ENCODE measurements around the gene ANKHD1. TPM values are rescaled to one million over a fixed set of nuclear protein-coding genes. Genes with fewer than 3 reads are reported as not detected.

Gene ANKHD1
- total RNA-seq, 2 donors from 2014 or later = 223 to 228 TPM

GRCh38 chr5:140556438-140556837, 154.8 kb downstream of the ANKHD1 start:
- ATAC-seq (peak; percentile 35), DNase-seq (no peak)
- H3K9me3 ChIP-seq (ENCODE audit: control insufficient read depth, low read length, poor library complexity, severe bottlenecking) = no peaks in the 10 kb centered on the region
- H3K4me1 Mint-ChIP-seq = peaks cover 64% of the 10 kb centered on the region
- peaks cover 3% of the 10 kb centered on the region for H3K36me3 Mint-ChIP-seq (ENCODE audit: low read depth)
- peak overlapping the region; percentile 95 for H3K27ac Mint-ChIP-seq
- peak overlapping the region; percentile 92 for H3K4me3 Mint-ChIP-seq
- H3K27me3 Mint-ChIP-seq = no peaks in the 10 kb centered on the region

GRCh38 chr5:140557136-140557805, 155.6 kb downstream of the ANKHD1 start, which contains the start of gene SRA1:
TSS of gene SRA1 (minus strand) at chr5:140557473. CDS start at chr5:140557452, 21 bp downstream.
- peaks cover 64% of the 10 kb centered on the region for H3K4me1 Mint-ChIP-seq

DNA sequence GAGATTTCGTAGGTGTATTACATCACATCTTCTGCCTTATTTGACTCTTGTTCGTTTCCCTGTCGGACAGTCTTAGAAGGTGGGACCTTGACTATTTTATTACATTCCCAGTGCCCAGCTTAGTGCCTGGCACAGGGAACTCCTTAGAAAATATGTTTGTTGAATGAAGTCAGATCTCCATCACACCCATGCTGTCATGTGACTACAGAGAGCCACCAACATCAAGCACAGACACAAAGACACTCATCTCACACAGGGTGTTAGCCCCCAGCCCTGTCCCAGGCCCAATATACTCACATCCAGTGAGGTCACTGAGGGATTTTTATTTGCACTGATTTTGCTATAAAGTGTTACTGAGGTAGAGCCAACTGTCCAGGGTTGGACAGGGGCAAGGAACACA, 156.3 kb downstream of the ANKHD1 start:
- no peak for DNase-seq
- H3K4me3 Mint-ChIP-seq = peak overlapping the region; percentile 92
- H3K27me3 Mint-ChIP-seq = no peaks in the 10 kb centered on the region
- H3K9me3 ChIP-seq (ENCODE audit: control insufficient read depth, low read length, poor library complexity, severe bottlenecking) = no peaks in the 10 kb centered on the region
- peaks cover 3% of the 10 kb centered on the region for H3K36me3 Mint-ChIP-seq (ENCODE audit: low read depth)
- no peak for ATAC-seq
- peaks cover 66% of the 10 kb centered on the region for H3K4me1 Mint-ChIP-seq
- H3K27ac Mint-ChIP-seq = peak overlapping the region; percentile 95

More at GRCh38 chr5:140557136-140557805, 155.6 kb downstream of the ANKHD1 start, which contains the start of gene SRA1:
- Mint-ChIP-seq H3K27me3 (no peaks in the 10 kb centered on the region), H3K4me3 (peak within 1 kb of the TSS; percentile 92), H3K27ac (peak within 1 kb of the TSS; percentile 95), H3K36me3 (ENCODE audit: low read depth) (peaks cover 3% of the 10 kb centered on the region)
- ATAC-seq (peak; percentile 91), DNase-seq (peak; percentile 63 to 75 (median 73))
- no peaks in the 10 kb centered on the region for H3K9me3 ChIP-seq (ENCODE audit: control insufficient read depth, low read length, poor library complexity, severe bottlenecking)

DNA sequence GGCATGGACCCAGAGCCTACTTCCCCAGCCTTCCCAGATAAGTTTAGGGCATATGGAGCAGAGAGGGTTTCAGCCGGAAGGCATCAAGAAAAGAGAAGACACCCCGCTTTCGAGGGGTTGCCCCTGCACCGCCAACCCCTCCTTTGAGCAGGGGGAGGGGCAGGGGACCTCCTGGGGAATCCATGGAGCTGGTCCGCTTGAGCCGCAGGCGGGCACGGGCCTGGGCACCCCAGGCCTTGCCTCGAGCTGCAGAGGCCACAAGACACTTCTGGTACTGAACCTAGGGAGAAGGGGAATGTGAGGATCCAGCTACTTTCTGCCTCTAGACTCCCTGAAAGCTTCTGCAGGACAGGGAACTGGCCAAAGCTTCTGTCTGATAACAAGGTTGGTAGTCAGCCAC, 156.9 kb downstream of the ANKHD1 start:
- H3K27me3 Mint-ChIP-seq = no peaks in the 10 kb centered on the region
- H3K4me1 Mint-ChIP-seq = peaks cover 63% of the 10 kb centered on the region
- DNase-seq (no peak), ATAC-seq (no peak)
- H3K36me3 Mint-ChIP-seq (ENCODE audit: low read depth) = no peaks in the 10 kb centered on the region
- H3K4me3 Mint-ChIP-seq = no peak overlapping the region
- H3K27ac Mint-ChIP-seq = peak overlapping the region; percentile 95
- H3K9me3 ChIP-seq (ENCODE audit: control insufficient read depth, low read length, poor library complexity, severe bottlenecking) = no peaks in the 10 kb centered on the region

- no peak for DNase-seq
- ATAC-seq = no peak
These were observed 158.6 kb downstream of the ANKHD1 start for GRCh38 chr5:140560227-140560626.

DNA sequence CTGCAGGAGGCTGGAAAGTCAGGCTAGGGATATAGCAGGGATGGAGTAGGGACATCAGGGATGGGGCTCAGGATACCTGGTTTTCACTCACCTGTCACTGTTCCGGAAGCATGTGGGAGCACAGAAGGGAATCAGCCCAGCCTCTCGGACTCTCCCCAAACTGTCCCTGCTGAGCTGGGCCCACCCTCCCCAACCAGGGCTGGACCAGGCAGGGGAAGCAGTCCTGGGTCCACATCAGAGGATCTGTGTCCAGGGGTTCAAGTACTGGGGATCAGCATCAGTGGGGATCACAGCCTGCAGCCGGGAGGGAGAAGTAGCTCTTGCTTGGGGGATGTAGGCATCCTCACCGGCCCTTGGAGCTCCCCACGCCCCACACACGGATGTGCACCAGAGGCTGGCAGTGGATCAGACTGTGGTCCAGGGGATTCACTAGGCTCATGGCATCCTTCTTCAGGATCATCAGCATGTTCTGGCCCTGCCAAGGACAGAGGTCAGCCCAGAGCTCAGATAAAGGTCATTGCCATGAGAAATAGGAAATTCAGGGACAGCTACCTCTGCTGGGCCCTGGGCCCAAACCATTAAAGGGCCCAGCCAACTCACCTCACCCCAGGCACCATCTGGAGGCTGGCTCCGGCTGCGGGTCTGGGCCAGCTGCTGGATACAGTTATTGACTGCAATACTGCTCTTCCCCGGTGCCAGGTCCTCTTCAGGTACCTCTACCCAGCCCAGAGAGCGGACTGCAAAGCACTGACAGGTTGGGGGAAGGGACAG, 160.3 kb downstream of the ANKHD1 start:
- H3K27me3 Mint-ChIP-seq = no peaks in the 10 kb centered on the region
- H3K4me3 Mint-ChIP-seq = peak overlapping the region; percentile 53
- peak overlapping the region; percentile 99 for H3K27ac Mint-ChIP-seq
- H3K4me1 Mint-ChIP-seq = peaks cover 53% of the 10 kb centered on the region
- peaks cover 6% of the 10 kb centered on the region for H3K36me3 Mint-ChIP-seq (ENCODE audit: low read depth)
- no peak for ATAC-seq
- DNase-seq = no peak
- H3K9me3 ChIP-seq (ENCODE audit: control insufficient read depth, low read length, poor library complexity, severe bottlenecking) = no peaks in the 10 kb centered on the region

More at GRCh38 chr5:140560227-140560626, 158.6 kb downstream of the ANKHD1 start:
- Mint-ChIP-seq H3K4me3 (no peak overlapping the region), H3K27ac (no peak overlapping the region), H3K4me1 (peaks cover 57% of the 10 kb centered on the region), H3K36me3 (ENCODE audit: low read depth) (no peaks in the 10 kb centered on the region), H3K27me3 (no peaks in the 10 kb centered on the region)
- H3K9me3 ChIP-seq (ENCODE audit: control insufficient read depth, low read length, poor library complexity, severe bottlenecking) = no peaks in the 10 kb centered on the region

GRCh38 chr5:140563596-140563995, 162.0 kb downstream of the ANKHD1 start:
- no peaks in the 10 kb centered on the region for H3K9me3 ChIP-seq (ENCODE audit: control insufficient read depth, low read length, poor library complexity, severe bottlenecking)
- Mint-ChIP-seq H3K4me3 (peak overlapping the region; percentile 95), H3K36me3 (ENCODE audit: low read depth) (peaks cover 13% of the 10 kb centered on the region), H3K27me3 (no peaks in the 10 kb centered on the region), H3K27ac (peak overlapping the region; percentile 99), H3K4me1 (peaks cover 50% of the 10 kb centered on the region)
- no peak for DNase-seq
- no peak for ATAC-seq

- ATAC-seq = peak; percentile 89
- DNase-seq = peak; percentile 90 to 97 (median 94)
- Mint-ChIP-seq H3K27ac (peak within 1 kb of the TSS; percentile 99), H3K4me3 (peak within 1 kb of the TSS; percentile 95), H3K4me1 (peaks cover 52% of the 10 kb centered on the region), H3K36me3 (ENCODE audit: low read depth) (peaks cover 13% of the 10 kb centered on the region), H3K27me3 (no peaks in the 10 kb centered on the region)
- H3K9me3 ChIP-seq (ENCODE audit: control insufficient read depth, low read length, poor library complexity, severe bottlenecking) = no peaks in the 10 kb centered on the region
These were observed 162.8 kb downstream of the ANKHD1 start, which contains the start of the genes APBB3 and SLC35A4 for GRCh38 chr5:140564196-140565023. TSS of gene APBB3 (minus strand) at chr5:140564598. CDS start at chr5:140564245, 353 bp downstream. TSS of gene SLC35A4 (plus strand) at chr5:140564828. CDS start at chr5:140567170, 2,342 bp downstream.

DNA sequence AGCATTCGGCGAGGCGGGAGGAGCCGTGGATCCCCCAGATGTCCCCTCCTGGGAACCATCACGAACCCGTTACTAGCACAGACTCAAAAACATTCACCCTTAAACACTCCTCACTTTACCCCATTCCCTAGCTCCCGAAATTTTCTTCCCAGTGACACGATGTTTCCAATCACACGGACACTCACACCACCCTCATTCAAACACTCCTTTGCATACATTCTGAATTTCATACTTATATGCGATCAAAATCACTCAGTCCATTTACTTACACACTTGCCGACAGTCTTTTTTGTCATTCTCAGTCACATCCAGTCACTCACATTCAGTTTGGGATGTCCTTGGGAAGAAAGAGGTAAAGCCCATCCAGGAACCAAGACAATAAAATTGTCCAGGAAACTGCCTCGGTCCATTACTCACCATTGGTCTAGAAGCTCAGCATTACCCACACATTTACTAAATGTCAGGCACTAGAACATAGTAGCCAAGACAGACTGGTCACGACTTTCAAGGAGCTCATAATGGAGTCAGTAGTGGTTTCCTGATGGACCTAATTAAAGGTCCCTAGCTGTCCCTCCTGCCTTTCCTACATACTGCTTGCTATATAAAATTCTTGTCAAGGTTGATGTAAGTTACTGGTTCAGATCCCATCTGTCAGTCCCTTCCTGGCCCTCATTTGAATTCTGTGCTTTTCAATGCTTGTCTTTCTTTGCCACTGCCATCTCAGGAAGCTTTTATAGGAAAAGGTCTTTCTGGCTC, 163.6 kb downstream of the ANKHD1 start:
- Mint-ChIP-seq H3K27me3 (no peaks in the 10 kb centered on the region), H3K36me3 (ENCODE audit: low read depth) (peaks cover 13% of the 10 kb centered on the region), H3K4me1 (peaks cover 49% of the 10 kb centered on the region), H3K27ac (peak overlapping the region; percentile 99), H3K4me3 (peak overlapping the region; percentile 95)
- DNase-seq (no peak), ATAC-seq (peak; percentile 0)
- no peaks in the 10 kb centered on the region for H3K9me3 ChIP-seq (ENCODE audit: control insufficient read depth, low read length, poor library complexity, severe bottlenecking)

DNA sequence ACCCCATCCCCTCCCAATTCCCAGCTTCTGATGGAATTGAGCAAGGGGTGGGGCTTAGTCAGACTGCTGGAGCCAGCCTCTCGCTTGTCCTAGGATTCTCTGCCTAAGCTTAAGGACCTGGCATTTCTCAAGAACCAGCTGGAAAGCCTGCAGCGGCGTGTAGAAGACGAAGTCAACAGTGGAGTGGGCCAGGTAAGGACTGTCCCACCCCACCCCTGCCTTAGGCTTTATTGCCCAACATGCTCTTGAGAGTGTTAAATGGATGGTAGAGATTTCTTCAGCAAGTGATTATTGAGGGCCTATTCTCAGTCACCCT, 164.1 kb downstream of the ANKHD1 start:
- peak overlapping the region; percentile 95 for H3K4me3 Mint-ChIP-seq
- no peaks in the 10 kb centered on the region for H3K9me3 ChIP-seq (ENCODE audit: control insufficient read depth, low read length, poor library complexity, severe bottlenecking)
- H3K27ac Mint-ChIP-seq = peak overlapping the region; percentile 99
- H3K4me1 Mint-ChIP-seq = peaks cover 49% of the 10 kb centered on the region
- ATAC-seq = no peak
- peaks cover 13% of the 10 kb centered on the region for H3K36me3 Mint-ChIP-seq (ENCODE audit: low read depth)
- no peak for DNase-seq
- H3K27me3 Mint-ChIP-seq = no peaks in the 10 kb centered on the region

DNA sequence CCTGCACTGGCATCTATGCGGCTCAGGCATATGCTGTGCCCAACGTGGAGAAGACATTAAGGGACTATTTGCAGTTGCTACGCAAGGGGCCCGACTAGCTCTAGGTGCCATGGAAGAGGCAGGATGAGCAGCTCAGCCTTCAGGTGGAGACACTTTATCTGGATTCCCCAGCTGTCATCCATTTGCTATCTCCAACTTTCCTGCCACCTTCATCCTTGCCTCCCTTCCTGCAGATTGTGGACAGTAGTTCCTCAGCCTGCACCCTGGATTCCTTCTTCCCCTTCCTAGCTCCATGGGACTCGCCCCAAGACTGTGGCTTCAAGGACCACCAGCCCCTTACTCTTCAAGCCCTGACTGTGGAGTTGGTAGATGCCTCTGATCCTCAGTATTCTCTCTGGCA, 165.0 kb downstream of the ANKHD1 start:
- H3K9me3 ChIP-seq (ENCODE audit: control insufficient read depth, low read length, poor library complexity, severe bottlenecking) = no peaks in the 10 kb centered on the region
- Mint-ChIP-seq H3K36me3 (ENCODE audit: low read depth) (peaks cover 13% of the 10 kb centered on the region), H3K27ac (peak overlapping the region; percentile 71), H3K4me3 (no peak overlapping the region), H3K27me3 (no peaks in the 10 kb centered on the region), H3K4me1 (peaks cover 46% of the 10 kb centered on the region)
- no peak for ATAC-seq
- no peak for DNase-seq

DNA sequence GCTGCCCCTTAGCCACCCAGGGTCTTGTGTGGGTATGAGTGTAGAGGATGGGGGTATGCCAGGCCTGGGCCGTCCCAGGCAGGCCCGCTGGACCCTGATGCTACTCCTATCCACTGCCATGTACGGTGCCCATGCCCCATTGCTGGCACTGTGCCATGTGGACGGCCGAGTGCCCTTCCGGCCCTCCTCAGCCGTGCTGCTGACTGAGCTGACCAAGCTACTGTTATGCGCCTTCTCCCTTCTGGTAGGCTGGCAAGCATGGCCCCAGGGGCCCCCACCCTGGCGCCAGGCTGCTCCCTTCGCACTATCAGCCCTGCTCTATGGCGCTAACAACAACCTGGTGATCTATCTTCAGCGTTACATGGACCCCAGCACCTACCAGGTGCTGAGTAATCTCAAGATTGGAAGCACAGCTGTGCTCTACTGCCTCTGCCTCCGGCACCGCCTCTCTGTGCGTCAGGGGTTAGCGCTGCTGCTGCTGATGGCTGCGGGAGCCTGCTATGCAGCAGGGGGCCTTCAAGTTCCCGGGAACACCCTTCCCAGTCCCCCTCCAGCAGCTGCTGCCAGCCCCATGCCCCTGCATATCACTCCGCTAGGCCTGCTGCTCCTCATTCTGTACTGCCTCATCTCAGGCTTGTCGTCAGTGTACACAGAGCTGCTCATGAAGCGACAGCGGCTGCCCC, 165.6 kb downstream of the ANKHD1 start:
- ATAC-seq = no peak

More for the DNA sequence above, 165.6 kb downstream of the ANKHD1 start:
- Mint-ChIP-seq H3K36me3 (ENCODE audit: low read depth) (peaks cover 13% of the 10 kb centered on the region), H3K4me1 (peaks cover 46% of the 10 kb centered on the region), H3K27me3 (no peaks in the 10 kb centered on the region), H3K27ac (peak overlapping the region; percentile 71), H3K4me3 (no peak overlapping the region)
- no peak for DNase-seq
- no peaks in the 10 kb centered on the region for H3K9me3 ChIP-seq (ENCODE audit: control insufficient read depth, low read length, poor library complexity, severe bottlenecking)
